ENCODE results near the gene GTPBP2. TPM values are rescaled to one million over a fixed set of nuclear protein-coding genes. Genes with fewer than 3 reads are reported as not detected.

Gene GTPBP2
- total and polyA plus RNA-seq, 2 of the 4 experiments (the other 2 are of a cell fraction) = 38.4 to 86.6 TPM

DNA sequence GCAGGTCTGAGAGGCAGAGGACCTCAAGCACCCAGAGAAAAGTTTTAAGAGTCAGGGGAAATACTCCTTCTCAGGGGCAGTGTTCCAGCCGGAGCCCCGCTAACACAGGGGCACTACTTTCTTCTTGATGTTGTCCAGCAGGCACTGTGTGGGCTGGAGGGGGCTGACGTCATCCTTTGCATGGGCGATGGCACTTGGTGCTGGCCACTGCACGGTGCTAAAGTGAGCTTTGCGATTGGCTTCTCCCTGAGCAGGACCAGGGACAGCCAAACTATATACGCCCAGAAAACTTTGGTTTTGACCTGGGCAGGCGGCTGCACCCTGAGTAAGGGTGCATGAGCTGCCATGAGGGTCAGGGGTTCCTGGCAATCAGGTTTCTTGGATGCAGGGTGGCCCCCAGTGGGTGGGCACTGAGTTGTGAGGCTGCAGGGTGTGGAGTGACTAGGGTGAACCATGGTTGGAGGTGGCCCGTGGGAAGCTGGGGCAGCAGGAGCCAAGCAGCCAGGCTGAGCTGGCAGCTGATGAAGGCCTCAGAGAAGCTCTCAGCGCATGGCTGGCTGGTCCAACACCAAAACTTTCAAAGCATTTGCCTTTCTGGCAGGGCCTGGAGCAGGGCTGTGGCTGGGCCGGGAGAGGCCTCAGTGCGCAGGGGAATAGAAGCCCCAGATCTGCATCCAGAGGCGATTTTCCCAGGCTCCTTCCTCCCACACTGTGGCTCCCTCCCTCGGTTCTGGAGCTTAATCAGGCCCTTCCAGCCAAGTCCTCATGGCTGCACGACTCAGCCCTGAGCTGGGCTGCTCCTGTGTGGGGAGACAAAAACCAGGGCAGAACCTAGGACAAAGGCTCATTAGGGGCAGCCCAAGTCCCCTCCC lies 40.2 kb upstream of the GTPBP2 start (continued):
- TF ChIP-seq RAD21 (IDR thresholded peaks at IDR 0.05; ENCODE audit: low read length) (no peak), RCOR1 (IDR thresholded peaks at IDR 0.05; ENCODE audit: insufficient replicate concordance, low read length) (no peak)

Data from IMR-90 (cell line).